ENCODE data around the gene CSF1R. TPM values are rescaled to one million over a fixed set of nuclear protein-coding genes. Genes with fewer than 3 reads are reported as not detected.

The CSF1R gene
- total and polyA plus RNA-seq, 2 of the 8 experiments (the other 6 are each of a cell fraction or from before 2014, with no cell fraction given): 0.12 TPM; not detected in 1

DNA sequence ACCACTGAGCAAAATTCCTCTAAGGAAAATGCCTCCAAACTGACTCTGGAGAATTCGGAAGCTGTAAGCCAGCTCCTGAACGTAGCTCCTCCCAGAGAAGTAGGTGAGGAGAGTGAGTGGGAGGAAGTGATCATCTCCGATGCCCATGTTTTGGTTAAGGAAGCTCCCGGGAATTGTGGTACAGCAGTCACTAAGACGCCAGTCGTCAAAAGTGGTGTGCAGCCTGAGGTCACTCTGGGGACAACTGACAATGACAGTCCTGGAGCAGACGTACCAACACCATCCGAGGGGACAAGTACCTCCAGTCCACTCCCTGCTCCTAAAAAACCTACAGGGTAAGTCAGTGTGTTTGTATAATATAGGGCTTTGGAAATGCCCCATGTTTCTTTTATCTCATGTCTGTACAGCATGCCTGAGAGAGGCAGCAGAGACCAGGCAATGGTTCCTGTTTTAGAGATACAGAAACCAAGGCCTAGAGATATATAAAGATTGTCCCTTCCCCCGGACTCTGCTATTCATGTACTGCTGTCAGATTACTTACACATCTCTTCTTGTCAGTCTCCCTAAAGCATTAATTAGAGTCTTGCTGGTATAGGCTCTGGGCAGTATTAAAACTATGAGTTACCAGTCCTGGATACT, 61.9 kb downstream of the CSF1R start:
- H2BK20ac ChIP-seq (ENCODE audit: low read length): no peak overlapping the region
- ChIA-PET POLR2A (ENCODE audit: partially characterized antibody) (no interaction called here), CTCF (ENCODE audit: partially characterized antibody) (interaction anchor here (1.8 kb wide), 1 partner anchor 21 kb away, joined by 5 read pairs; no protein-coding TSS in a partner anchor)
- H3K18ac ChIP-seq (ENCODE audit: extremely low read depth, low read length): no peak overlapping the region
- no peak overlapping the region for H2BK120ac ChIP-seq (replicated peaks; ENCODE audit: low read depth, low read length)
- no peak overlapping the region for H4K91ac ChIP-seq (replicated peaks; ENCODE audit: insufficient read length, low read length)
- no peak overlapping the region for H2BK15ac ChIP-seq (ENCODE audit: low read length)
- H4K5ac ChIP-seq (ENCODE audit: insufficient read length, low read depth, low read length): no peak overlapping the region
- no peak overlapping the region for H3K23ac ChIP-seq (ENCODE audit: insufficient read length)
- no peak overlapping the region for H4K8ac ChIP-seq (ENCODE audit: extremely low read depth, insufficient read depth, low read length)
- H3K79me2 ChIP-seq (ENCODE audit: control insufficient read depth in 1 of 2, insufficient read depth in 2 of 2, low read length in 2 of 2): no peaks in the 10 kb centered on the region
- no peak overlapping the region for H3K56ac ChIP-seq (replicated peaks; ENCODE audit: insufficient read length, low read depth, low read length)
- DNase-seq (ENCODE audit: low read depth in 1 of 2, low spot score in 2 of 2) (no peak), FAIRE-seq (no peak)
- no peak overlapping the region for H3K4ac ChIP-seq (replicated peaks; ENCODE audit: insufficient read length, low read depth, low read length)
- no peak overlapping the region for H3K9ac ChIP-seq (replicated peaks in 1 of 4; ENCODE audit: extremely low read depth in 1 of 4, low read depth in 3 of 4, low read length in 3 of 4)
- H3K79me1 ChIP-seq (ENCODE audit: low read depth, low read length): no peaks in the 10 kb centered on the region
- no peak for TF ChIP-seq NANOG (IDR thresholded peaks at IDR 0.05; ENCODE audit: insufficient read depth, low read depth, low read length, poor library complexity, severe bottlenecking)
- H2BK12ac ChIP-seq (ENCODE audit: low read depth, low read length): no peak overlapping the region
- no peaks in the 10 kb centered on the region for H3K27me3 ChIP-seq (replicated peaks in 1 of 4; ENCODE audit: control insufficient read depth in 3 of 4, extremely low read depth in 1 of 4, insufficient read depth in 3 of 4, low read length in 3 of 4)
- H3K4me3 ChIP-seq (ENCODE audit: extremely low read depth in 1 of 4, insufficient read depth in 2 of 4, low read depth in 3 of 4, low read length in 4 of 4): no peak overlapping the region
- no peak overlapping the region for H2AK5ac ChIP-seq (ENCODE audit: low read depth, low read length)
- WGBS, 2 experiments (ENCODE audit: extremely low coverage in 1 of 2, insufficient coverage in 1 of 2, insufficient read length in 1 of 2, insufficient replicate concordance in 2 of 2, low coverage in 1 of 2, low lambda C conversion rate in 2 of 2, missing lambda C conversion rate in 1 of 2): 95% methylated on average over 9 of the region's 9 CpGs; no CpG with 5 or more reads in 1 of the 2 experiments
- H3K4me2 ChIP-seq (ENCODE audit: insufficient read depth in 1 of 2, low read depth in 2 of 2, low read length in 2 of 2): no peak overlapping the region
- H3K23me2 ChIP-seq (ENCODE audit: low read depth, low read length): no peaks in the 10 kb centered on the region
- H2AFZ ChIP-seq (ENCODE audit: low read length): no peak overlapping the region
- H3K36me3 ChIP-seq (ENCODE audit: control insufficient read depth in 2 of 4, insufficient read depth in 4 of 4, low read length in 3 of 4): peaks cover 3 to 57% (median 25%) of the 10 kb centered on the region in 4 experiments; a peak in 6 of 8 replicates
- no peaks in the 10 kb centered on the region for H3K9me3 ChIP-seq (ENCODE audit: insufficient read depth in 2 of 2, low read depth in 1 of 2, low read length in 1 of 2)
- no peaks in the 10 kb centered on the region for H4K20me1 ChIP-seq (replicated peaks in 1 of 2; ENCODE audit: control insufficient read depth in 1 of 2, insufficient read depth in 2 of 2, low read length in 2 of 2)
- H3K4me1 ChIP-seq (replicated peaks in 1 of 4; ENCODE audit: control insufficient read depth in 3 of 4, insufficient read depth in 4 of 4, low read length in 3 of 4): no peaks in the 10 kb centered on the region; a peak in 1 of 7 replicates
- H3K27ac ChIP-seq (ENCODE audit: low read depth, low read length): no peak overlapping the region
- no peak overlapping the region for H3K14ac ChIP-seq (ENCODE audit: insufficient read length)
- H2BK5ac ChIP-seq (ENCODE audit: low read depth, low read length): no peak overlapping the region
